HepG2 (cell line): ENCODE measurements around the gene HEPACAM2. TPM values are rescaled to one million over a fixed set of nuclear protein-coding genes. Genes with fewer than 3 reads are reported as not detected.

Experiments
- ATAC-seq: fragments of 200-7000 bp; cut with Tn5 transposase; 3 replicates; pipeline ENCODE4 v1.9.1; 2020; ENCODE audit warnings: mild to moderate bottlenecking, moderate library complexity
- BruUV-seq: library from RNA; stranded (reverse); fragments of 400-500 nt; replicated peaks from 2 replicates; lab custom pipeline; 2021; lab: Mats Ljungman, UMichigan
- CTCF ChIA-PET: fragments of 300-600 bp; formaldehyde crosslinking; extraction: SDS; loops from one replicate; lab custom pipeline; 2021; ENCODE audit warnings: low total read pairs, inconsistent platforms, low intra/inter-chr PET ratio; lab: Yijun Ruan, JAX
- POLR2A ChIA-PET: fragments of 350-600 bp; sonication (Branson Sonifier 250); formaldehyde crosslinking; loops from one replicate; lab custom pipeline; 2020; ENCODE audit warnings: antibody characterized with exemption, inconsistent platforms; lab: Yijun Ruan, JAX
- DNase-seq: peaks from one replicate; pipeline ENCODE4 v3.0.0-alpha.2; 2015; ENCODE audit warnings: low spot score
- FAIRE-seq: peaks from 3 replicates; lab custom pipeline; 2011; peaks lifted over from hg19 to GRCh38; lab: Jason Lieb, UNC
- H2AFZ ChIP-seq: one replicate; pipeline ENCODE4 v1.6.1; 2011; ENCODE audit warnings: low read length, inconsistent platforms
- H3K27ac ChIP-seq: fragments of 300-600 bp; 3 replicates; pipeline ENCODE4 v1.8.0; 2011; ENCODE audit warnings: mixed run types, mild to moderate bottlenecking, mixed read lengths, low read length, inconsistent platforms; ENCODE audit not compliant: insufficient read depth; ENCODE audit errors: extremely low read length
- H3K27me3 ChIP-seq, 2 experiments: fragments of 200-600 bp in 1 of 2; 2 replicates in 1 of 2; 3 replicates in 1 of 2; pipeline versions ENCODE4 v1.6.0 to v1.8.0; 2011; ENCODE audit warnings: low read length in 2 of 2, mild to moderate bottlenecking in 2 of 2, moderate library complexity in 2 of 2, inconsistent platforms in 1 of 2; ENCODE audit not compliant: insufficient read depth in 2 of 2, control insufficient read depth in 1 of 2
- H3K36me3 ChIP-seq, 2 experiments: fragments of 200-600 bp in 1 of 2; replicated peaks in 1 of 2; 2 replicates in 1 of 2; 3 replicates in 1 of 2; pipeline versions ENCODE4 v1.5.1 to v1.8.0; 2011; ENCODE audit warnings: low read length in 2 of 2, inconsistent platforms in 1 of 2; ENCODE audit not compliant: insufficient read depth in 2 of 2, control insufficient read depth in 1 of 2
- H3K4me1 ChIP-seq: 2 replicates; pipeline ENCODE4 v1.5.1; 2012; ENCODE audit warnings: low read length, inconsistent platforms; ENCODE audit not compliant: insufficient read depth
- H3K4me2 ChIP-seq: 2 replicates; pipeline ENCODE4 v1.6.0; 2011; ENCODE audit warnings: low read depth, low read length, inconsistent platforms
- H3K4me3 ChIP-seq, 3 experiments: fragments of 200-600 bp in 1 of 3; sonication (generic), shearing (Covaris generic) in 1 of 3; replicated peaks in 1 of 3; 2 replicates each; pipeline ENCODE4 v1.5.1; 2011 to 2016; ENCODE audit warnings: low read length in 3 of 3, inconsistent platforms in 2 of 3, low read depth in 2 of 3, mild to moderate bottlenecking in 2 of 3, control low read depth in 1 of 3, mixed read lengths in 1 of 3; ENCODE audit not compliant: insufficient read depth in 1 of 3
- H3K79me2 ChIP-seq: one replicate; pipeline ENCODE4 v1.6.1; 2011; ENCODE audit warnings: low read length, inconsistent platforms; ENCODE audit not compliant: insufficient read depth
- H3K9ac ChIP-seq: 2 replicates; pipeline ENCODE4 v1.6.0; 2011; ENCODE audit warnings: mild to moderate bottlenecking, low read depth, low read length, inconsistent platforms; ENCODE audit not compliant: insufficient read depth
- H3K9me3 ChIP-seq: 2 replicates; pipeline ENCODE4 v1.5.1; 2012; ENCODE audit warnings: mild to moderate bottlenecking, low read length
- H4K20me1 ChIP-seq: 2 replicates; pipeline ENCODE4 v1.6.0; 2011; ENCODE audit warnings: inconsistent platforms, mild to moderate bottlenecking, low read length, moderate library complexity; ENCODE audit not compliant: insufficient read depth
- JDP2 ChIP-seq: sonication (generic); formaldehyde crosslinking; IDR thresholded peaks from 2 replicates; pipeline ENCODE4 v1.8.1; 2022; ENCODE audit warnings: missing genetic modification reagents, borderline replicate concordance
- MEIS2 ChIP-seq: sonication (generic); formaldehyde crosslinking; IDR thresholded peaks from 2 replicates; pipeline ENCODE4 v1.9.0; 2021; ENCODE audit warnings: mild to moderate bottlenecking, missing genetic modification reagents
- POLR2G ChIP-seq: fragments of 200-400 bp; formaldehyde crosslinking; IDR thresholded peaks from 2 replicates; pipeline ENCODE4 v1.6.1; 2018; ENCODE audit warnings: mild to moderate bottlenecking, low read depth, low read length, moderate library complexity
- PPARG ChIP-seq: conservative IDR thresholded peaks from 2 replicates; pipeline ENCODE4 v1.6.1; 2016; ENCODE audit warnings: missing biosample characterization, missing genetic modification reagents
- RFX1 ChIP-seq: fragments of 450-650 bp; IDR thresholded peaks from 2 replicates; pipeline ENCODE4 v1.6.1; 2017
- SAFB2 ChIP-seq: sonication (generic); formaldehyde crosslinking; IDR thresholded peaks from 2 replicates; pipeline ENCODE4 v1.5.1; 2020; ENCODE audit warnings: missing genetic modification reagents, low read depth, mild to moderate bottlenecking, borderline replicate concordance
- TBX2 ChIP-seq: sonication (generic); formaldehyde crosslinking; IDR thresholded peaks from 2 replicates; pipeline ENCODE4 v1.5.0; 2020; ENCODE audit warnings: missing genetic modification reagents, mild to moderate bottlenecking, borderline replicate concordance
- ZFP82 ChIP-seq: sonication (generic); formaldehyde crosslinking; IDR thresholded peaks from 2 replicates; pipeline ENCODE4 v1.5.1; 2020; ENCODE audit warnings: mild to moderate bottlenecking, missing genetic modification reagents, borderline replicate concordance
- ZNF337 ChIP-seq: sonication (generic); formaldehyde crosslinking; IDR thresholded peaks from 2 replicates; pipeline ENCODE4 v1.5.1; 2020; ENCODE audit warnings: missing genetic modification reagents, low read depth, mild to moderate bottlenecking, borderline replicate concordance
- ZNF33B ChIP-seq: sonication (generic); formaldehyde crosslinking; IDR thresholded peaks from 2 replicates; pipeline ENCODE4 v1.5.1; 2020; ENCODE audit warnings: mild to moderate bottlenecking, missing genetic modification reagents
- ZNF569 ChIP-seq: sonication (generic); formaldehyde crosslinking; IDR thresholded peaks from 2 replicates; pipeline ENCODE4 v1.5.0; 2020; ENCODE audit warnings: mild to moderate bottlenecking, missing genetic modification reagents, moderate library complexity, borderline replicate concordance
- ZNF784 ChIP-seq: sonication (generic); formaldehyde crosslinking; IDR thresholded peaks from 2 replicates; pipeline ENCODE4 v1.5.1; 2020; ENCODE audit warnings: missing genetic modification reagents, mild to moderate bottlenecking, borderline replicate concordance
- WGBS: methylation state at CpG from one replicate; pipeline ENCODE4 v1.1.6; 2017; ENCODE audit warnings: low lambda C conversion rate; 5-methylcytosine and 5-hydroxymethylcytosine counted together
- in situ Hi-C: cut with HindIII; loops from 2 replicates; pipeline ENCODE4 v1.10.0; 2017; ENCODE audit warnings: low pct_unique_long_range_greater_than_20kb; ENCODE audit not compliant: extremely low pct_ligation_motif_present
- intact Hi-C: fragments of 100-400 bp; cut with micrococcal nuclease; formaldehyde crosslinking; loops from one replicate; pipeline ENCODE4 v1.10.0; 2022; ENCODE audit not compliant: unreplicated experiment
- polyA plus RNA-seq, 8 experiments: library from polyadenylated mRNA; depleted of rRNA in 3 of 8; stranded (reverse) in 7 of 8; unstranded in 1 of 8; fragments of >200 nt; fragmentation: Illumina TruSeq in 4 of 8; extraction: Trizol in 4 of 8; gene quantifications; 2 replicates each; pipeline versions ENCODE4 v1.2.1 to v1.2.3, GENCODE V29; 2011 to 2016; ENCODE audit warnings: low read depth in 4 of 8, missing spikeins in 1 of 8, mixed read lengths in 1 of 8; ENCODE audit not compliant: insufficient read depth in 1 of 8
- total RNA-seq, 5 experiments: library from RNA; depleted of rRNA; stranded (reverse); fragments of >200 nt; fragmentation: Illumina TruSeq; extraction: Trizol; gene quantifications; 2 replicates each; pipeline ENCODE4 v1.2.3, GENCODE V29; 2016; ENCODE audit warnings: low read depth in 1 of 5
- TF ChIP-seq, protein P1 (sequence below): sonication (generic); formaldehyde crosslinking; conservative IDR thresholded peaks from 2 replicates; pipeline ENCODE4 v1.8.0; 2022; ENCODE audit warnings: low read depth, missing genetic modification reagents

HEPACAM2 gene
- total and polyA plus RNA-seq, 2 of the 13 experiments (the other 11 are each of a cell fraction or from before 2014, with no cell fraction given) = not detected

GRCh38 chr7:93148727-93149126 is 77.5 kb downstream of the HEPACAM2 start:
- ATAC-seq (no peak), FAIRE-seq (no peak), DNase-seq (no peak)
- Histone ChIP-seq H3K27ac (no peak overlapping the region), H3K27me3 (peaks cover 2 to 3% of the 10 kb centered on the region in 2 experiments; a peak in 2 of 5 replicates), H3K9me3 (no peaks in the 10 kb centered on the region), H3K36me3 (no peaks in the 10 kb centered on the region), H3K4me3 (no peak overlapping the region), H2AFZ (no peak overlapping the region), H3K9ac (no peak overlapping the region), H3K4me2 (no peak overlapping the region), H4K20me1 (no peaks in the 10 kb centered on the region), H3K4me1 (no peaks in the 10 kb centered on the region), H3K79me2 (no peaks in the 10 kb centered on the region)
- in situ Hi-C loops = no loop called here
- BruUV-seq = no TSS peak
- CTCF ChIA-PET = no interaction called here
- TF ChIP-seq ZNF784 (CRISPR knock-in tag) (no peak), ZNF337 (CRISPR knock-in tag) (no peak), ZNF33B (CRISPR knock-in tag) (no peak), SAFB2 (CRISPR knock-in tag) (no peak), MEIS2 (no peak), RFX1 (no peak), JDP2 (CRISPR knock-in tag) (no peak), ZFP82 (CRISPR knock-in tag) (no peak), POLR2G (no peak), PPARG (no peak), ZNF569 (CRISPR knock-in tag) (no peak), TBX2 (CRISPR knock-in tag) (no peak)
- TF ChIP-seq, protein P1, sequence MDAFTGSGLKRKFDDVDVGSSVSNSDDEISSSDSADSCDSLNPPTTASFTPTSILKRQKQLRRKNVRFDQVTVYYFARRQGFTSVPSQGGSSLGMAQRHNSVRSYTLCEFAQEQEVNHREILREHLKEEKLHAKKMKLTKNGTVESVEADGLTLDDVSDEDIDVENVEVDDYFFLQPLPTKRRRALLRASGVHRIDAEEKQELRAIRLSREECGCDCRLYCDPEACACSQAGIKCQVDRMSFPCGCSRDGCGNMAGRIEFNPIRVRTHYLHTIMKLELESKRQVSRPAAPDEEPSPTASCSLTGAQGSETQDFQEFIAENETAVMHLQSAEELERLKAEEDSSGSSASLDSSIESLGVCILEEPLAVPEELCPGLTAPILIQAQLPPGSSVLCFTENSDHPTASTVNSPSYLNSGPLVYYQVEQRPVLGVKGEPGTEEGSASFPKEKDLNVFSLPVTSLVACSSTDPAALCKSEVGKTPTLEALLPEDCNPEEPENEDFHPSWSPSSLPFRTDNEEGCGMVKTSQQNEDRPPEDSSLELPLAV (CRISPR knock-in tag) = no peak
- 1% methylated on average over 3 of the region's 3 CpGs for WGBS
- intact Hi-C loops = no loop called here
- POLR2A ChIA-PET = no interaction called here
